ENCODE data around the gene DUSP16.

DUSP16 gene

GRCh38 chr12:12467688-12468261, 94.9 kb downstream of the DUSP16 start:
- no peak for DNase-seq (ENCODE audit: insufficient read length, low spot score)
- no peak for FAIRE-seq
- no peak for TF ChIP-seq CTCF (IDR thresholded peaks at IDR 0.05; ENCODE audit: insufficient read depth, missing control alignments)

- DNase-seq (ENCODE audit: insufficient read length, low spot score) (no peak), FAIRE-seq (no peak)
- TF ChIP-seq CTCF (IDR thresholded peaks at IDR 0.05; ENCODE audit: insufficient read depth, missing control alignments), result no peak
These were observed 95.4 kb downstream of the DUSP16 start for GRCh38 chr12:12467264-12467663.

- no peak for TF ChIP-seq CTCF (IDR thresholded peaks at IDR 0.05; ENCODE audit: insufficient read depth, missing control alignments)
- FAIRE-seq, result no peak
- DNase-seq (ENCODE audit: insufficient read length, low spot score), result no peak
These were observed 96.5 kb downstream of the DUSP16 start for GRCh38 chr12:12466157-12466556.

- DNase-seq (ENCODE audit: insufficient read length, low spot score), result no peak
- no peak for FAIRE-seq
- TF ChIP-seq CTCF (IDR thresholded peaks at IDR 0.05; ENCODE audit: insufficient read depth, missing control alignments), result no peak
These were observed 97.1 kb downstream of the DUSP16 start for GRCh38 chr12:12465522-12465921.

- DNase-seq (ENCODE audit: insufficient read length, low spot score) (no peak), FAIRE-seq (no peak)
- no peak for TF ChIP-seq CTCF (IDR thresholded peaks at IDR 0.05; ENCODE audit: insufficient read depth, missing control alignments)
These were observed 100.7 kb downstream of the DUSP16 start for GRCh38 chr12:12461923-12462315.

DNA sequence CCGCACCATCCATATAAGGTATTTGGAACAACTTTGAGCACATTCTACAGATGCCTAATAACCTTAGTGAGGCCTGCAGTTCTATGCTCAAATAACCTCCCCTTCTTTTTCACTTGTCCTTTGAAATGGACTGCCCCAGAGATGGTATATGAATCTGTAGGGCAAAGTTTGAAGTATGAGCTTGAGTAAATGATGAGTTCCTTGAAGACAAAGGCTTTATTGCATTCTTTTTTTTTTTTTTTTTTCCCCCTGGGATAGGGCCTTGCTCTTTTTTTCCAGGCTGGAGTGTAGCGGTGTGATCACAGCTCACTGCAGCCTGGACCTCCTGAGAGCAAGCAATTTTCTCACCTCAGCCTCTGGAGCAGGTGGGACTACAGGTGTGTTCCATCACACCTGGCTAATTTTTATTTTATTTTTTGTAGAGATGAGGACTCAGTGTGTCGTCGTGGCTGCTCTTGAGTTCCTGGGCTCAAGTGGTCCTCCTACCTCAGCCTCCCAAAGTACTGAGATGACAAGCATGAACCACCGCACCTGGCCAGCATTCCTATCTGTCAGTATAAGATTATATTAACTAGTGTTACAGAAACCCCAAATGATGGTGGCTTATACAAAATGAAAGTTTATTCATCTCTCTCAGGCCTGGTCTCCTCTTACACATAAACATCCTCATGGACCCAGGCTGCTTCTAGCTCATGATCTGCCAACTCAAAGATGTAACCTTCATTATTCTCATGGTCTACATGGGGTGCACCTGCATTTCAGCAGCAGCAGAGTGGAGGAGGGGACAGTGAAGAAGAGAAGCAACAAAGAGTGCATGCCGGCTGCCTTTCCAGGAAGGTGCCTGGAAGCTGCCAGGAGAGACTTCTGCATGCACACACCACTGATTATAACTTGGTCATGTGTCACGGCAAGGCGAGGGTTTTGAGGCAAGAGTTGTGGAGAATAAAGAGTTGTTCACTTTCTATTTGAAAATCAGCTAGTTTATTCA, 101.4 kb downstream of the DUSP16 start:
- DNase-seq (ENCODE audit: insufficient read length, low spot score), result no peak
- no peak for FAIRE-seq
- TF ChIP-seq CTCF (IDR thresholded peaks at IDR 0.05; ENCODE audit: insufficient read depth, missing control alignments), result no peak

DNA sequence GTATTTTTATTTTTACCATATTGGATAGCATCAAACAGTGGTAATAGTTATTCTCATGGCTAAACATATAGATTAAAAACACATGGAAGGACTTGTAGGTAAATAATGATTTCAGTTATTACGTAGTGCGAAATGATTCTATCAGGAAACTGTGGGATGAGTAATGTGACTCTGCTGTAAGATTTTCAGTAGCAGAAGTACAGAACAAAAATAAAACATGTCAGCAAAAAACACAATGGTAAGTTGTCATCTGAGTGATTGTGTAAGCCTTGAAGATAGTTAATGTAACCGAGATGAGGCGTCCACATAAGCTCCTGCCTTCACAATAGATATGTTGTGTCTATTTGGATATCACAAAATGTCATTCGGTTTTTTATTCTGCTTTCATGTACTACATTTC, 106.0 kb downstream of the DUSP16 start:
- TF ChIP-seq CTCF (IDR thresholded peaks at IDR 0.05; ENCODE audit: insufficient read depth, missing control alignments), result no peak
- no peak for DNase-seq (ENCODE audit: insufficient read length, low spot score)
- no peak for FAIRE-seq

Data from D721Med (cell line).